ENCODE data around the gene SUSD3.

SUSD3 gene

GRCh38 chr9:93052791-93053540 is 5.5 kb upstream of the SUSD3 start:
- no peak for DNase-seq (ENCODE audit: low spot score)

- DNase-seq (ENCODE audit: low spot score) = no peak
These were observed 4.6 kb upstream of the SUSD3 start for GRCh38 chr9:93053781-93054331.

- no peak for DNase-seq (ENCODE audit: low spot score)
These were observed 3.5 kb upstream of the SUSD3 start for GRCh38 chr9:93054758-93055704.

GRCh38 chr9:93057042-93057702 is 1.3 kb upstream of the SUSD3 start:
- DNase-seq (ENCODE audit: low spot score) = no peak

- DNase-seq (ENCODE audit: low spot score) = no peak
These were observed 672 bp upstream of the SUSD3 start for GRCh38 chr9:93057703-93058354.

GRCh38 chr9:93059011-93059714 is 662 bp downstream of the SUSD3 start:
- no peak for DNase-seq (ENCODE audit: low spot score)

GRCh38 chr9:93059715-93060578 is 1.4 kb downstream of the SUSD3 start:
- no peak for DNase-seq (ENCODE audit: low spot score)

GRCh38 chr9:93060746-93061259 is 2.3 kb downstream of the SUSD3 start:
- DNase-seq (ENCODE audit: low spot score) = peak; percentile 74

GRCh38 chr9:93061260-93061751 is 2.8 kb downstream of the SUSD3 start:
- DNase-seq (ENCODE audit: low spot score) = no peak

- DNase-seq (ENCODE audit: low spot score) = no peak
These were observed 3.6 kb downstream of the SUSD3 start for GRCh38 chr9:93061791-93062763.

GRCh38 chr9:93064392-93065134 is 6.1 kb downstream of the SUSD3 start:
- DNase-seq (ENCODE audit: low spot score) = no peak

GRCh38 chr9:93065135-93065720 is 6.7 kb downstream of the SUSD3 start:
- DNase-seq (ENCODE audit: low spot score) = no peak

- no peak for DNase-seq (ENCODE audit: low spot score)
These were observed 8.6 kb downstream of the SUSD3 start for GRCh38 chr9:93066978-93067603.

- DNase-seq (ENCODE audit: low spot score) = no peak
These were observed 10.5 kb downstream of the SUSD3 start for GRCh38 chr9:93068956-93069355.

GRCh38 chr9:93071464-93071863 is 13.0 kb downstream of the SUSD3 start:
- DNase-seq (ENCODE audit: low spot score) = peak; percentile 45

GRCh38 chr9:93072383-93072795 is 13.9 kb downstream of the SUSD3 start:
- DNase-seq (ENCODE audit: low spot score) = no peak

All from AG08395 (cell line).